GM10266 (cell line): ENCODE results near the gene HNF4A.

Experiments
- DNase-seq: peaks from one replicate; pipeline ENCODE4 v3.0.0; 2012; ENCODE audit errors: extremely low spot score
- TF ChIP-seq, protein P1 (sequence below): IDR thresholded peaks from 2 replicates; pipeline ENCODE4 v1.5.1; 2012; ENCODE audit warnings: mild to moderate bottlenecking, low read depth; ENCODE audit not compliant: control insufficient read depth, insufficient read depth; ENCODE audit errors: missing control alignments

The HNF4A gene

DNA sequence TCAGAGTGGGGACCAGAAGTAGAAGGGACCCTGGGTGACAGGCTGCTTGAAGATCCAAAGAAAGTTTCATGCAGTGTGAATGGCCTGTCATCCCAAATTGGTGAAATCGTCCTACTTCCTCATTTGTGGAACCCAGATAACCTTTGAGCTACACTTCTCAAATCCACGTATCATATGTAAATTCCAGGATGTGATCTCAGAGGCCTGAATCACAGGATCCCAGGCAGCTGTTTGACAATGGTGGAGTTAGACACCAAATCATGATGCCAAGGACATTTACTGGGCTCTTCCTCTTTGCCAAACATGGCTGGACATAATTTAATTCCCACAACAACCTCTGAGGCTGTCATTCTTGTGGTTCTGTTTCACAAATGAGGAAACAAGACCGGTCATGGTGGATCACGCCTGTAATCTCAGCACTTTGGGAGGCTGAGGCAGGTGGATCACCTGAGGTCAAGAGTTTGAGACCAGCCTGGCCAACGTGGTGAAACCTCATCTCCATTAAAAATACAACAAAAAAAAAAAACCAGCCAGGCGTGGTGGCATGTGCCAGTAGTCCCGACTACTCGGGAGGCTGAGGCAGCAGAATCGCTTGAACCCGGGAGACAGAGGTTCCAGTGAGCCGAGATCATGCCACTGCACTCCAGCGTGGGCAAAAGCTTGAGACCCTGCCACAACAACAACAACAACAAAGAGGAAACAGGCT, 80.3 kb downstream of the HNF4A start:
- no peak for DNase-seq

DNA sequence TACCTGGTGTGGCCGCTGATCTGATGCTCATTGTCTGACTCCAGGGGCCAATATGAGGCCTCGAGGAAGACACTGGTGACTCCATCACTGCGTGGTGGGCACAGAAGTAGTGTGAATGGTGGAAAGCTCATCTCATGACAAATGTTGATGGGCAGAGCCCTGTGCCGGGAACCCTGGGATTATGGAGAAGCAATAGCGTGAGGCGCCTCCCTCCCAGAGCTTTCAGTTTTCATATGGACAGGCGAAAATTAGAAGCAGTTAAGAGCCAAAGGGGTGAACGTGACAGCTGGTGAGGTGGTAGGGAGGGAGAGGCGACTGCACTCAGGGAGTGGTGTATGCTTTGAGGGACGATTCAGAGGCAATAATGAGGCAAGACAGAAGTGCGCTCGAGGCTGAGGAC, 80.9 kb downstream of the HNF4A start:
- TF ChIP-seq, protein P1, sequence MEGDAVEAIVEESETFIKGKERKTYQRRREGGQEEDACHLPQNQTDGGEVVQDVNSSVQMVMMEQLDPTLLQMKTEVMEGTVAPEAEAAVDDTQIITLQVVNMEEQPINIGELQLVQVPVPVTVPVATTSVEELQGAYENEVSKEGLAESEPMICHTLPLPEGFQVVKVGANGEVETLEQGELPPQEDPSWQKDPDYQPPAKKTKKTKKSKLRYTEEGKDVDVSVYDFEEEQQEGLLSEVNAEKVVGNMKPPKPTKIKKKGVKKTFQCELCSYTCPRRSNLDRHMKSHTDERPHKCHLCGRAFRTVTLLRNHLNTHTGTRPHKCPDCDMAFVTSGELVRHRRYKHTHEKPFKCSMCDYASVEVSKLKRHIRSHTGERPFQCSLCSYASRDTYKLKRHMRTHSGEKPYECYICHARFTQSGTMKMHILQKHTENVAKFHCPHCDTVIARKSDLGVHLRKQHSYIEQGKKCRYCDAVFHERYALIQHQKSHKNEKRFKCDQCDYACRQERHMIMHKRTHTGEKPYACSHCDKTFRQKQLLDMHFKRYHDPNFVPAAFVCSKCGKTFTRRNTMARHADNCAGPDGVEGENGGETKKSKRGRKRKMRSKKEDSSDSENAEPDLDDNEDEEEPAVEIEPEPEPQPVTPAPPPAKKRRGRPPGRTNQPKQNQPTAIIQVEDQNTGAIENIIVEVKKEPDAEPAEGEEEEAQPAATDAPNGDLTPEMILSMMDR: no peak
- no peak for DNase-seq

More for the DNA sequence above, 80.3 kb downstream of the HNF4A start:
- TF ChIP-seq, protein P1: no peak

DNA sequence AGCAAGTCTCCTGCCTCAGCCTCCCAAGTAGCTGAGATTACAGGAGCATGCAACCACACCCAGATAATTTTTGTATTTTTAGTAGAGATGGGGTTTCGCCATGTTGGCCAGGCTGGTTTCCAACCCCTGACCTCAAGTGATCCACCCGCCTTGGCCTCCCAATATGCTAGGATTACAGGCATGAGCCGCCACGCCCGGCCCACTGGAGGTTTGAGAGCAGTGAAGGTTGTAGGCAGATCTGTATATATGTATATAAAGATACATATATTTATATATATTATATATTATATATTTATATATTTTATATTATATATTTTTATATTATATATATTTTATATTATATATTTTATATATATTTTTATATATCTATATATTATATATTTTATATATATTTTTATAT, 82.0 kb downstream of the HNF4A start:
- no peak for DNase-seq
- TF ChIP-seq, protein P1: no peak

DNA sequence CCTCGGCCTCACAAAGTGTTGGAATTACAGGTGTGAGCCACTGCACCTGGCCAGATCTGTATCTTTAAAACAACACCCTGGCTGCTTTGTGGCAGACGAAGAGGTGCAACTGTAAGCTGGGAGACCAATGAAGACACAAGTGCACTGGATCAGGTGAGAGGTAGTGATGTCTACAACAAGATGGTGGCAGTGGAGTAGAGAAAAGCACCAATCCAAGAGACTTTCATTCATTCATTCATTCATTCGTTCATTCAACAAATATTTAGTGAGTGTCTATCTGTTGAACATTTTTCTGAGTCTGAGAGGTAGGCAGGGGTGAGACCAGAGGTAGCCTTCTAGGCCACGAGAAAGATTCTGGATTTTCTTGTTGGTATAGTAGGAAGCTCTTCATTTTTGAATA, 83.3 kb downstream of the HNF4A start:
- TF ChIP-seq, protein P1: no peak

DNA sequence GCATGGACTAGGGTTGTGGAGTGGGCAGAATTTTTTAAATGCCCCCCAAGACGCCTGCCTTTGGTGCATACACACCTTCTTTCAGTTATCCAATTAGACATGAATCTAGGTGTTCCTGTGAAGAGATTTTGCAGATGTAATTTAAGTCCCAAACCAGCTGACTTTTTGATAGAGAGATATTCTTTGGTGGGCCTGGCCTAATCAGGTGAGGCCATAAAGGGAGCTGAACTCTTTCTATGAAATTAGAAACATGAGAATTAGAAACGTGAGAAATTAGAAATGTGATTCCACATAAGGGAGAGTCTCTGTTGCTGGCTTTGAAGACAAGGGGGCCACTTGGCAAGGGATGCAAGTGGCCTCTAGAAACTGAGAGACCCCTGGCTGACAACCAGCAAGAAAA, 83.8 kb downstream of the HNF4A start:
- TF ChIP-seq, protein P1: no peak

More for the DNA sequence above, 83.3 kb downstream of the HNF4A start:
- no peak for DNase-seq

DNA sequence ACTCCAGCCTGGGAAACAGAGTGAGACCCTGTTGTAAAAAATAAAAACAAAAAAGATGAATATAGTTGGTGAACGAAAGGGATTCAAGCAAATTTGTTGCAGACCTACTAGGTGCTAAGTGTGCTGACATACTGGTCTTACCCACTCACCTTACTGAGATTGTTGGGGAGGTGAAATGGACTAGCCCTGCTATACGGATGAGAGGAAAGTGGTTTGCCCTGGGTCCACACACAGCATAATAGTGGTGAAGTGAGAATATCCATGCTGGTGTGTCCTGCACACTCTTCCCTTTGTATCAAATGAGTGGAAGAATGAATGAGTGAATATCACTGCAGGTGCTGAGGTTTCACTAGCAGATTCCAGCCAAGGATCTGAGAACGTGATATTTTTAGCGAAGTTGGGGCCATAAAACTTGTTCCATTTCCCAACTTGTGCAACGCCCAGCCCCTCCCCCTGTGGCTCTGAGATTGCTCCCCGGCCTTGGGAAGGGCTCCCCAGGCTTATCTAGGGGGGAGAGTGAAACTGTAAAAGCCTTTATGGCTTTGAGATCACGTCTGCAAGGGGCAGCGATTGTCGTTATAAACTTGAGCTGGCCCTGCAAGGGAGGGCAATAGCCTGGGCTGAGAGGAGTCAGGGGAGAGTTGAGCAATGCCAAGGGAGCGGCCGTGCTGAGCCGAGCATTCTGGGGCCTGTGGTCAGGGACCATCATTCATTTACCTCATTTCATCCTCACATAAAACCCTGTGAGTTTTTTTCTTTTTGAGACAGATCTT, 87.0 kb downstream of the HNF4A start:
- no peak for DNase-seq
- TF ChIP-seq, protein P1: no peak

More for the DNA sequence above, 83.8 kb downstream of the HNF4A start:
- DNase-seq: no peak
